GM21515 (cell line): ENCODE measurements around the gene USP37.
A peak's percentile ranks its signal among the peaks of the same experiment; 100 is the strongest.

Experiments
- ATAC-seq: cut with Tn5 transposase; IDR thresholded peaks from one replicate; pipeline ENCODE4 v1.9.1; 2021; ENCODE audit not compliant: unreplicated experiment

The USP37 gene, protein sequence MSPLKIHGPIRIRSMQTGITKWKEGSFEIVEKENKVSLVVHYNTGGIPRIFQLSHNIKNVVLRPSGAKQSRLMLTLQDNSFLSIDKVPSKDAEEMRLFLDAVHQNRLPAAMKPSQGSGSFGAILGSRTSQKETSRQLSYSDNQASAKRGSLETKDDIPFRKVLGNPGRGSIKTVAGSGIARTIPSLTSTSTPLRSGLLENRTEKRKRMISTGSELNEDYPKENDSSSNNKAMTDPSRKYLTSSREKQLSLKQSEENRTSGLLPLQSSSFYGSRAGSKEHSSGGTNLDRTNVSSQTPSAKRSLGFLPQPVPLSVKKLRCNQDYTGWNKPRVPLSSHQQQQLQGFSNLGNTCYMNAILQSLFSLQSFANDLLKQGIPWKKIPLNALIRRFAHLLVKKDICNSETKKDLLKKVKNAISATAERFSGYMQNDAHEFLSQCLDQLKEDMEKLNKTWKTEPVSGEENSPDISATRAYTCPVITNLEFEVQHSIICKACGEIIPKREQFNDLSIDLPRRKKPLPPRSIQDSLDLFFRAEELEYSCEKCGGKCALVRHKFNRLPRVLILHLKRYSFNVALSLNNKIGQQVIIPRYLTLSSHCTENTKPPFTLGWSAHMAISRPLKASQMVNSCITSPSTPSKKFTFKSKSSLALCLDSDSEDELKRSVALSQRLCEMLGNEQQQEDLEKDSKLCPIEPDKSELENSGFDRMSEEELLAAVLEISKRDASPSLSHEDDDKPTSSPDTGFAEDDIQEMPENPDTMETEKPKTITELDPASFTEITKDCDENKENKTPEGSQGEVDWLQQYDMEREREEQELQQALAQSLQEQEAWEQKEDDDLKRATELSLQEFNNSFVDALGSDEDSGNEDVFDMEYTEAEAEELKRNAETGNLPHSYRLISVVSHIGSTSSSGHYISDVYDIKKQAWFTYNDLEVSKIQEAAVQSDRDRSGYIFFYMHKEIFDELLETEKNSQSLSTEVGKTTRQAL

DNA sequence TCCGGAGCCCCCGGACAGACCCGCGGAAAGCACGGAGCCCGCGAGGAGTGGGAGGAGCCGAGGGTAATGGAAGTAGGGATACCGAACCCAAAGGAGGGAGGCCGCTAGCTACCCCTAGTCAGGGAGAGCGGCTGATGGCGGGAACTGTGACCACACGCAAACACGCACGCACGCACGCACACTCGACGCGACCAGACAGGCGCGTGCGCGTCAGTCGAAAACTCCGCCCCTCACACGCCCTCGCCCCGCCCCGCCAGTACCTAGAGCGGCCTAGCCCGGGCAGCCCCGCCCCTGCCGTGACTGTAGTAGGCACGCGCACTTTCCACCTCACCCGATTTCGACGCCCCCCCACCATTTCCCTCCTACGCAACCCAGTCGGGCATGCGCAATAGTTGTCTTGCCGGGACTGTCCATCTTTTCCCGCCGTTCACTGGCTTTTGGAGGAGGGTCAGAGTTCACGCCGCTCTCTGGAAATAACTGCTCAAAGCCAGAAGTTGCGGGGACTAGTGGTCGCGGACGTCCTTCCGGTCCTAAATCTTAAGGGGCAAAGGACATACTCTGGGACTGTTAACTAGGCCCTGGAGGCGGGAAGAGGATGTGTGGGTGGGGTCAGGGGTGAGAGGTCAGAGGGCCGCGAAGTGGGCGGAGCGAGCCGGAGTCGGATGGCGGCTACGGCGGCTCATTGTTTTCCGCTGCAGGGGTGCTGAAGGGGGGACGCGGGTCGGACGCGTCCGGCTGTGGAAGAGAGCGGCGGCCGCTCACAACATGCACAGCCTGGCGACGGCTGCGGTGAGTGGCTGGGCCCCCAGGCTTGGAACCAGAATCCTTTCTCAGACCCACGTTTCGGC lies at the start of gene USP37, which contains the start of gene CNOT9:
Gene USP37, minus strand, starts transcription at position 162 of the 848 bp plus-strand sequence. CDS start 9,698 bp downstream, outside the sequence.
Gene CNOT9, plus strand, starts transcription at position 650 of the 848 bp plus-strand sequence. Its CDS starts 116 bp downstream, at position 766.
- peak; percentile 79 for ATAC-seq

GRCh38 chr2:218615868-218616315 lies 47.7 kb upstream of the USP37 start:
- ATAC-seq: no peak

DNA sequence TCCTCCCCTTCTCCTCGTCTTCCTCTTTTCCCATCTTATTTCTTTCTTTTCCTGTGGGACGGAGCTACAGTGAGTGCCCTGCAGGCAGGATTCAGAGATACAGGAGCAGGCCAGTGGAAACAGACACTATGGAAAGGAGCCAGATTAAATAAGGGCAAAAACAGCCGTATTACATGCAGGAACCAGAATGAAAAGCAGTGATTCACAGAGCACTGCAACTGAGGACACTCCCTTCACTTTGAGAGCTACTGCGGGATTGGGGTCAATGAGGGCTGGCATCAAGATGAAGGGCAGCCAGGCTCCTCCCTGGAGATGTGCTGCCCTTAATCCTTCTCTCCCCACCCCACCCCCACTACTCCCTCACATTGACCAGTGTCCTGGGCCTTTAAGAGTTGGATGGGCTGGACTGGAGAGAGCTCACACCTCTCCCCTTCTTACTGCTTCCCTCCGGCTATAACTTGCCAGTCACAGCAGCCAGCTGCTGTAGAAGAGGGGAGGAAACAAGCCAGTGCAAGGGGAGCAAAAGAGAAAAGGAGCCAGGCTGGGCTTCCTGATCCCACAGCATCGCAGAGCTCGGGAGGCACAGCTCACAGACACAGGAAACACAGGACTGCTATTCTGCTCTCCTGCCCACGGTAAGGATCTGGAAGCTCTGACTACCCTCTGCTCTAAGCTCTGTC lies 39.4 kb upstream of the USP37 start, which contains the start of gene PLCD4:
Gene PLCD4, plus strand, starts transcription at position 464 of the 680 bp plus-strand sequence. CDS start 7,841 bp downstream, outside the sequence.
- no peak for ATAC-seq

DNA sequence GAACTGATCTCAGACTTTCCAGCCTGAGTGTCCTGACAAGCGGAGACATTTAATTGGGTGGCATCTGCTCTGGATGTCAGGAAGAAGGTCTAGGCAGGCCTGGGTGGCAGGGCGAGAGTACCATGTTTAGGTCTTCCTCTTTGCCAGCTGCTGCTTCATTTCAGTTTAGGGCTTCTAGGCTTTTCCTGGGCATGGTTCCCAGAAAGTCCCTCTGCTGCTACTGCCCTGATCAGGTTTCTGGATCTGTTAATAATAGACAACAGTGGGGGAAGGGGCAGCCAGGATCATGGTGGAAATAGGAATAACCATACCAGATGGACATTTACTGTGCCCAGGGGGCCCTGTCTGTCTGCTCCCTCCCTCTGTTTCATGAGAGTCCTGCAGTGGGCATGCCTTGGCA lies 37.3 kb upstream of the USP37 start:
- ATAC-seq: no peak

DNA sequence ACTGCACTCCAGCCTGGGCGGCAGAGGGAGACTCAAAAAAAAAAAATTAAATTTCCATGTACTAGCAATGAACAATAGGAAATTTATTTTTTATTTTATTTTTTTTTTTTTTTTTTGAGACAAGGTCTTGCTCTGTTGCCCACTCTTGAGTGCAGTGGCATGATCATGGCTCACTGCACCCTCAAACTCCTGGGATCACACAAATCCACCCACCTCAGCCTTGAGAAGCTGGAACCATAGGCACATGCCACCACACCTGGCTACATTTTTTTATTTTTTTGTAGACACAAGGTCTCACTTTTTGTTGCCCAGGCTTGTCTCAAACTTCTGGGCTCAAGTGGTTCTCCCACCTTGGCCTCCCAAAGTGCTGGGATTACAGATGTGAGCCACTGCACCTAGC lies 17.4 kb upstream of the USP37 start:
- no peak for ATAC-seq

- no peak for ATAC-seq
Observed at GRCh38 chr2:218583983-218584850, 16.1 kb upstream of the USP37 start.

DNA sequence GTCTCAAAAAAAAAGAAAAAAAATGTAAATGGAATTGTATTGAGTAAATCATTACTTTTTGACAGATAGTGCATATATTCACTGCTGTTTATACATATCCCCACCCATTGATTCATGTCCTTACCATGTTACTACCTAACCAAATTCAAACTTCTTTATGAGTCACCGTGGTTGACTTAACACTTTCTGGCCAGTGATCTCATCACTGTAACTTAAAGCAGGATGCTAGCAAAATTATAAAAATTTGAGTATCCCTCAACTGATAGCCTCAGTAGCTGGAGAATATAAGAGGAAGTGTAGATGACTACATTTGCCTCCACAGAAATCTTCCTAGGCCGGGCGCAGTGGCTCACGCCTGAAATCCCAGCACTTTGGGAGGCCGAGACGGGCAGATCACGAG lies 13.9 kb upstream of the USP37 start:
- no peak for ATAC-seq

DNA sequence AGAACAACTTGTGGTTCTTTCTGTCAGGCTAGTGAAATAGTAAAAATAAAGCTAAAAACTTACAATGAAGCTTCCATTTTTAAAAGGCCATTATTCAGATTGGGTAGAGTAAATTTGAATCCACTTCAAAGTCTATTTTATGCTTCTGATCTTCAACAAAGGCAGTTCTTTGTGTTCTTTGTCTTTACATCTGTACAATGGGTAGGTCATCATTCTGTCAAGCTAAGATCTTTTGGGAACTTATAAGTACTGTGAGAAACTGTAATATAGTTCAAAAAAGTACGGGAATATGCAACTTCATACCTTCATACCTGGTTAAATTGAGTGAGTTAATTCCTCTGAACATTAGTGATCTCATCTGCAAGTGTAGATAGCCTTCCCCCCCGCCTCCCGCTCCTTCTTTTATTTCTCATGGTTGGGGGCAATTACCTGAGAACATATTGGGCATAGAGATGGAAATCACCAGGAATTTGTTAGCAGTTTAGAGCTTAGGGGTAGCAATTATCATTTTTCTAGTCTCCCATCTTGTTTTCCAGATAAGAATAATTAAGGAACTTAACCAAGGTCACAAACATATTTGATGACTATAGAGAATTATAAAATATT lies 10.2 kb upstream of the USP37 start:
- no peak for ATAC-seq

DNA sequence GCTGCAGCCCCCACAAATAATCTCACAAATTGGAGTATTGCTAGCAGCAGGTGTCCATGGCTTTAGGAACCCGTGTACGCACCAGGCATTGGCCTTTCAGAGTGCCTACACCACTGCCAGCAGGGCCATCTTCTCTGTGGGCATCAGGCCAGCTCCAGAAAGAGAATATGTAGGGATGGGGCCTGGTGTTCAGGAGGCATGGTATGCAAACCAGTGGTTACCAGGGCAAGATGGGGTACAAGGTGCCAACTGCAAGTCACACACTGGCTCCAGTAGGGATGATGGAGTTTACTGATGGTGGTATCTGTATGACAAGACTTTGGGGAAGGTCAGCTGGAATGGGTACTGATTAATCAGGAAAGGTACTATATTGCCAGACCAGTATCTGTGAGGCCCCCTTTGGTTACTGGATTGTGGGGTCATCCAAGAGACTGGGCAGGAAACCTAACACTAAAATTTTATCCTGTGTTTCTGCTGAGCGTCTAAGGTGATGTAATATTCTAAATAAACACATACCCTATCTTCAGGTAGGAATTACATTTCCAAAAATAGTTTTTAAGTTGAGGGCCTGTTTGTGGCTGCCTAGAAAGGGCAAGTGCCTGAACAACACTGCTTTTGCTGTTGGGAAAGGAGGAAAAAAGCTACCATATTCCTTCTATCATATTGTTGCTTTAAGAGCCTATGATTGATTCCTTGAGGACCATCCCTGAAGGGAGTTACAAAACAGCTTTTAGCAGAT lies 9.5 kb upstream of the USP37 start:
- no peak for ATAC-seq

- no peak for ATAC-seq
Observed at GRCh38 chr2:218576854-218577253, 8.7 kb upstream of the USP37 start.

DNA sequence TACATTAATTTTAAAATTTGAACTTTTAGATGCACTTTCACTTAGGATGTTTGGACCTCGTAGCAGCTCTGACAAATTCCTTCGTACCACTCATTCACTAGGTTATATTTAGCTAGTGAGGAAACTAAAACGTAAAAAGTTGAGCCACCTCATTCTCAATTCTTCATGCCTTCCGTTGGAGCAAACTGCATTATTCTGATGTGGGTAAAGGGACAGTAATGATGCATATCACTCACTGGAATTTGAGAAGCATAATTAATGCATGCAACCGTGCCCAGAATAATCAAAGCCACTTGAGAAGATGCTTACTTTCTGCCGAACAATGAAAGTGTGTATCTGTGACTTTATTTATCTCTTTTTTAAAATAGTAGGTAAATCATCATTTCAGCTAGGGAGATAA lies 2.7 kb upstream of the USP37 start:
- ATAC-seq: no peak

GRCh38 chr2:218569661-218570500 lies 1.7 kb upstream of the USP37 start:
- no peak for ATAC-seq

GRCh38 chr2:218569038-218569431 lies 884 bp upstream of the USP37 start:
- peak; percentile 21 for ATAC-seq

- ATAC-seq: peak; percentile 37
Observed at GRCh38 chr2:218567797-218568189, 358 bp downstream of the USP37 start.

- no peak for ATAC-seq
Observed at GRCh38 chr2:218566296-218566695, 1.9 kb downstream of the USP37 start.

DNA sequence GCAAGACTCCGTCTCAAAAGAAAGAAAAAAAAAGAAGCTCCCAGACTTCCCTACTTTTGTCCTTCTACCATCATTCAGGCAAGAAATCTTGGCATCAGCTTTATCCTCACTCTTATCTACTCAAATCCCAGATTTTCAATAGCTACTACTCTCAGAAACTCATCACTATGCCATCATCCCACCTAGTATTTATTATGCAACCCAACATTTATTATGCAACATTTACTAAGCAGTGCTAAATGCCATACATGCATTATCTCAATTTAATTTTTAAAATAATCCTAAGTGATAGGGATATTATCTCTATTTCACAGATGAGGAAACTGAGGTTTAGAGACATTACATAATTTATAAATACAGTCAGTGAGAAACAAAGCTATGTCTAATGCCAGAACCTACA lies 4.1 kb downstream of the USP37 start:
- no peak for ATAC-seq

DNA sequence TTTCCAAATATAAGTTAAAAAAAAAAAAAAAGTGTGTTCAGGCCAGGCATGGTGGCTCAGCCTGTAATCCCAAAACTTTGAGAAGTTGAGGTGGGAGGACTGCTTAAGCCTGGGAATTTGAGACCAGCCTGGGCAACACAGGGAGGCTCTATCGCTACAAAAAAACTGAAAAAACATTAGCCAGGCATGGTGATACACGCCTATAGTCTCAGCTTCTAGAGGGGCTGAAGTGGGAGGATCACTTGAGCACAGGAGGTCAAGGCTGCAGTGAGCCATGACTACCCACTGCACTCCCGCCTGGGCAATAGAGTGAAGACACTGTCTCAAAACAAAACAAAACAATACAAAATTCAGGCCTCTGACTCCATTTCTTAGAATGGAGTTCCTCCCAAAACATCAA lies 9.2 kb downstream of the USP37 start:
- no peak for ATAC-seq
